ENCODE measurements around the gene SNPH. TPM values are rescaled to one million over a fixed set of nuclear protein-coding genes. Genes with fewer than 3 reads are reported as not detected.

SNPH gene
- total and polyA plus RNA-seq, 4 donors = 0.04 to 0.50 (median 0.21) TPM

DNA sequence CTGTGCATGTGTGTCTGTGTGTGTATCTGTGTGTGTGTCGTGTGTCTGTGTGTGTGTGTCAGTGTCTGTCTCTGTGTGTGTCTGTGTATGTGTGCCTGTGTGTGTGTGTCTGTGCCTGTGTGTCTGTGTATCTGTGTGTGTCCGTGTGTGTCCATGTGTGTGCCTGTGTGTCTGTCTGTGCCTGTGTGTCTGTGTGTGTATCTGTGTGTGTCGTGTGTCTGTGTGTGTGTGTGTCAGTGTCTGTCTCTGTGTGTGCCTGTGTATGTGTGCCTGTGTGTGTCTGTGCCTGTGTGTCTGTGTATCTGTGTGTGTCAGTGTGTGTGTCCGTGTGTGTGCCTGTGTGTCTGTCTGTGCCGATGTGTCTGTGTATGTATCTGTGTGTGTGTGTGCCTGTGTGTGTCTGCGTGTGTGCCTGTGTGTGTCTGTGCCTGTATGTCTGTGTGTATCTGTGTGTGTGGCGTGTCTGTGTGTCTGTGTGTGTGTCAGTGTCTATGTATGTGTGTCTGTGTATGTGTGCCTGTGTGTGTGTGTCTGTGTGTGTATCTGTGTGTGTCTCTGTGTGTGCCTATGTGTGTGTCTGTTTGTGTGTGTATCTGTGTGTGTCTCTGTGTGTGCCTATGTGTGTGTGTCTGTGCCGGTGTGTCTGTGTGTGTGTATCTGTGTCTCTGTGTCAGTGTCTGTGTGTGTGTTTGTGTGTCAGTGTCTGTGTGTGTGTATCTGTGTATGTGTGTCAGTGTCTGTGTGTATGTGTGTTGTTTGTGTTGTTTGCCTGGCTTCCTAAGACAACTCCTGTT is 11.6 kb downstream of the SNPH start:
- Histone ChIP-seq H3K36me3 (ENCODE audit: control insufficient read depth in 4 of 4, insufficient read depth in 3 of 4, low read depth in 1 of 4, low read length in 3 of 4) (no peaks in the 10 kb centered on the region), H3K4me1 (ENCODE audit: control insufficient read depth in 4 of 4, insufficient read depth in 4 of 4, low read length in 3 of 4) (peaks cover 0 to 6% (median 2%) of the 10 kb centered on the region in 4 donors)
- 96% methylated on average over 8 of the region's 8 CpGs for WGBS

DNA sequence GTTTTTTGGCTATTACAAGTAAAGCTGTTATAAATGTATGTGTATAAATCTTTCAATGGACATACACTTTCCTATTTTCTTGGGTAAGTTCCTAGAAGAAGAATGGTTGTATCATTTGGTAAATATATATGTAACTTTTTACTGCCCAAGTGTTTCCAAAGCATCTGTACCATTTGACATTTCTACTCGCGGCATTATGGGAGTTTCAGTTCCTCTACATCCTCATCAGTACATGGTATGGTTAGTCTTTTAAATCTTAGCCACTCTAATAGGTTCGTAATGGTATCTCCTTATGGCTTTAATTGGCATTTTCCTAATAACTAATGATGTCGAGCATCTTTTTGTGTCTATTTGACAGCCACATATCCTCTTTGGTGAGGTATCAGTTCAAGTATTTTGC is 12.9 kb downstream of the SNPH start:
- WGBS = 89% methylated on average over 4 of the region's 4 CpGs
- DNase-seq (ENCODE audit: low spot score) = no peak
- no peaks in the 10 kb centered on the region for H3K36me3 ChIP-seq (ENCODE audit: control insufficient read depth in 4 of 4, insufficient read depth in 3 of 4, low read depth in 1 of 4, low read length in 3 of 4)
- no peaks in the 10 kb centered on the region for H3K27me3 ChIP-seq (ENCODE audit: control insufficient read depth in 4 of 4, insufficient read depth in 4 of 4, low read length in 3 of 4)
- H3K4me1 ChIP-seq (ENCODE audit: control insufficient read depth in 4 of 4, insufficient read depth in 4 of 4, low read length in 3 of 4) = peaks cover 0 to 6% (median 2%) of the 10 kb centered on the region in 4 donors
- no peak overlapping the region for H3K4me3 ChIP-seq (ENCODE audit: low read depth in 1 of 3, low read length in 3 of 3)
- H3K9ac ChIP-seq (ENCODE audit: low read depth in 1 of 2, low read length in 2 of 2) = no peak overlapping the region
- no peaks in the 10 kb centered on the region for H3K9me3 ChIP-seq (ENCODE audit: control insufficient read depth in 4 of 4, low read length in 3 of 4)
- H3K27ac ChIP-seq (ENCODE audit: low read depth in 1 of 2, low read length in 2 of 2) = no peak overlapping the region
- TF ChIP-seq RXRA (IDR thresholded peaks at IDR 0.05) (no peak), HNF4G (IDR thresholded peaks at IDR 0.05) (no peak), ZBTB33 (IDR thresholded peaks at IDR 0.05) (no peak), SP1 (IDR thresholded peaks at IDR 0.05) (no peak), ATF3 (IDR thresholded peaks at IDR 0.05) (no peak), REST (IDR thresholded peaks at IDR 0.05) (no peak), NR2F2 (IDR thresholded peaks at IDR 0.05) (no peak)

More for the DNA sequence above, 11.6 kb downstream of the SNPH start:
- Histone ChIP-seq H3K9me3 (ENCODE audit: control insufficient read depth in 4 of 4, low read length in 3 of 4) (no peaks in the 10 kb centered on the region), H3K4me3 (ENCODE audit: low read depth in 1 of 3, low read length in 3 of 3) (no peak overlapping the region), H3K9ac (ENCODE audit: low read depth in 1 of 2, low read length in 2 of 2) (no peak overlapping the region), H3K27ac (ENCODE audit: low read depth in 1 of 2, low read length in 2 of 2) (no peak overlapping the region), H3K27me3 (ENCODE audit: control insufficient read depth in 4 of 4, insufficient read depth in 4 of 4, low read length in 3 of 4) (no peaks in the 10 kb centered on the region)
- TF ChIP-seq REST (IDR thresholded peaks at IDR 0.05) = no peak
- no peak for TF ChIP-seq TAF1 (conservative IDR thresholded peaks at IDR 0.05)
- no peak for TF ChIP-seq EGR1 (IDR thresholded peaks at IDR 0.05; ENCODE audit: low read depth in 2 of 2)
- no peak for TF ChIP-seq YY1 (IDR thresholded peaks at IDR 0.05)
- TF ChIP-seq HNF4A (conservative IDR thresholded peaks at IDR 0.05) = no peak
- no peak for TF ChIP-seq SP1 (IDR thresholded peaks at IDR 0.05)
- TF ChIP-seq JUND (IDR thresholded peaks at IDR 0.05) = no peak
- no peak for TF ChIP-seq CTCF (IDR thresholded peaks at IDR 0.05; ENCODE audit: low read depth, low read length, missing input control)
- no peak for DNase-seq (ENCODE audit: low spot score)

Measured in liver (tissue), 9 donors.